ENCODE data around the gene APLF. TPM values are rescaled to one million over a fixed set of nuclear protein-coding genes. Genes with fewer than 3 reads are reported as not detected.

APLF gene
- total and polyA plus RNA-seq, 2 donors from 2014 or later, result 0.95 to 5.9 TPM

DNA sequence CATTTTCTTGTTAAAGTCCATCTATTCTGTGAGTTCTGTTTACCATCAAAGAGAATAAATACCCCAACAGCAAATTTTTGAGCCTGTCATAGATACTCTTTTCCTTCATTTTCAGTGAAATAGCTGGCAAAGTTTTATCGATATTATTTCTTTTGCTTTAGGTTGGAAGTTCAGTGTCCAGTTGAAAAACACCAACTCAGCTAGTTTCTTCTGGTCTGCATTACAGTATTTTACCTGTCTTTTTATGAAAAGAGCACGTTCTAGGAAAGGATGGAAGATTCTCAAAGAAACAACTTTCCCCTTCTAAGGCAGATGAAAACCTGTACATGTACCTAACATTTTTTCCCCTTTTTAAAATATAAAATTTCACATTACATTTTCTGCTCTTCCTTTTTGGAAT is 95.5 kb downstream of the APLF start:
- DNase-seq (no peak), FAIRE-seq (no peak)
- intact Hi-C loops (cut with DNase I), result no loop called here
- Histone ChIP-seq H3K9ac (ENCODE audit: low read length in 3 of 3) (no peak overlapping the region), H3K4me1 (ENCODE audit: control insufficient read depth in 2 of 3, insufficient read depth in 2 of 3, low read depth in 1 of 3, low read length in 3 of 3) (no peaks in the 10 kb centered on the region), H3K9me3 (ENCODE audit: control insufficient read depth in 2 of 3, insufficient read depth in 1 of 3, low read length in 3 of 3) (no peaks in the 10 kb centered on the region), H3K27me3 (ENCODE audit: control insufficient read depth, insufficient read depth, low read length) (no peaks in the 10 kb centered on the region), H3K27ac (ENCODE audit: low read depth in 2 of 2, low read length in 2 of 2) (no peak overlapping the region), H3K4me3 (ENCODE audit: low read length in 3 of 3) (no peak overlapping the region), H3K36me3 (ENCODE audit: control insufficient read depth in 2 of 3, insufficient read depth in 3 of 3, low read length in 3 of 3) (no peaks in the 10 kb centered on the region)
- TF ChIP-seq CTCF (IDR thresholded peaks at IDR 0.05; ENCODE audit: borderline replicate concordance, extremely low read depth, insufficient read depth), result no peak

DNA sequence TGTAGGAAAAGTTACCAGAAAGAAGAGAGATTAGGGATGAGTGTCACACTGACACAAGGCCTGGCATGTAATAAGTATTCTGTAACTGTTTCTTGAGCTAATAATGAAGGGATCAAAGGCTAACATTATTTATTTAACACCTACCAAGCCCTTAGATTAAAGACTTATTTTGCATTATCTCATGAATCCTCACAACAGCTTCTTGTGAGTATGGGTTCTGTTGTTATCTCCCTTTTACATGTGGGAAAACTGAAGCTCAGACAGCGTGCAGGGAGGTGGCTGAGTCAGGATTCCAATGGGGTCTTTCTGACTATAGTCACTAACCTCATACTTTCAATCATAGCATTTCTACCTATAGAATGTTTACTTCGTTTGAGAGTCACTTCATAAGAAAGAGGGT is 97.0 kb downstream of the APLF start:
- FAIRE-seq, result no peak
- no peak for DNase-seq
- H3K27ac ChIP-seq (ENCODE audit: low read depth in 2 of 2, low read length in 2 of 2), result no peak overlapping the region
- no peak overlapping the region for H3K9ac ChIP-seq (ENCODE audit: low read length in 3 of 3)
- H3K9me3 ChIP-seq (ENCODE audit: control insufficient read depth in 2 of 3, insufficient read depth in 1 of 3, low read length in 3 of 3), result no peaks in the 10 kb centered on the region
- H3K4me1 ChIP-seq (ENCODE audit: control insufficient read depth in 2 of 3, insufficient read depth in 2 of 3, low read depth in 1 of 3, low read length in 3 of 3), result no peaks in the 10 kb centered on the region
- H3K27me3 ChIP-seq (ENCODE audit: control insufficient read depth, insufficient read depth, low read length), result no peaks in the 10 kb centered on the region
- intact Hi-C loops (cut with DNase I), result no loop called here
- no peaks in the 10 kb centered on the region for H3K36me3 ChIP-seq (ENCODE audit: control insufficient read depth in 2 of 3, insufficient read depth in 3 of 3, low read length in 3 of 3)
- H3K4me3 ChIP-seq (ENCODE audit: low read length in 3 of 3), result no peak overlapping the region
- no peak for TF ChIP-seq CTCF (IDR thresholded peaks at IDR 0.05; ENCODE audit: borderline replicate concordance, extremely low read depth, insufficient read depth)

DNA sequence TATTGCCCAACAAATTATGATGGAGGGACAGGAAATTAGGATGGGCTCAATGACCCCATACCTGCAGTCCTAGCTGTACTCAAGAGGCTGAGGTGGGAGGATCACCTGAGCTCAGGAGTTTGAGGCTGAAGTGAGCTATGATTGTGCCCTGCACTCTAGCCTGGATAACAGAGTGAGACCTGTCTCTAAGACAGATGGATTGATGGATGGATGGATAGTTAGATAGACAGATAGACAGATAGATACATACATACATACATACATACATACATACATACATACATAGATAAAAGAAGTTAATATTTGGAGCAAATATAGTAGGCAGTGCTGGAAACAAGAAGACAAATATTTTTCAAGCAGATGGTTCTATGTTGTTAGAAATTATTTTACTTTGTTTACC is 97.9 kb downstream of the APLF start:
- H3K27me3 ChIP-seq (ENCODE audit: control insufficient read depth, insufficient read depth, low read length), result no peaks in the 10 kb centered on the region
- no peak overlapping the region for H3K27ac ChIP-seq (ENCODE audit: low read depth in 2 of 2, low read length in 2 of 2)
- intact Hi-C loops (cut with DNase I), result no loop called here
- no peak for TF ChIP-seq CTCF (IDR thresholded peaks at IDR 0.05; ENCODE audit: borderline replicate concordance, extremely low read depth, insufficient read depth)
- H3K9ac ChIP-seq (ENCODE audit: low read length in 3 of 3), result no peak overlapping the region
- DNase-seq (no peak), FAIRE-seq (no peak)
- no peaks in the 10 kb centered on the region for H3K36me3 ChIP-seq (ENCODE audit: control insufficient read depth in 2 of 3, insufficient read depth in 3 of 3, low read length in 3 of 3)
- no peaks in the 10 kb centered on the region for H3K4me1 ChIP-seq (ENCODE audit: control insufficient read depth in 2 of 3, insufficient read depth in 2 of 3, low read depth in 1 of 3, low read length in 3 of 3)
- H3K9me3 ChIP-seq (ENCODE audit: control insufficient read depth in 2 of 3, insufficient read depth in 1 of 3, low read length in 3 of 3), result no peaks in the 10 kb centered on the region
- no peak overlapping the region for H3K4me3 ChIP-seq (ENCODE audit: low read length in 3 of 3)

DNA sequence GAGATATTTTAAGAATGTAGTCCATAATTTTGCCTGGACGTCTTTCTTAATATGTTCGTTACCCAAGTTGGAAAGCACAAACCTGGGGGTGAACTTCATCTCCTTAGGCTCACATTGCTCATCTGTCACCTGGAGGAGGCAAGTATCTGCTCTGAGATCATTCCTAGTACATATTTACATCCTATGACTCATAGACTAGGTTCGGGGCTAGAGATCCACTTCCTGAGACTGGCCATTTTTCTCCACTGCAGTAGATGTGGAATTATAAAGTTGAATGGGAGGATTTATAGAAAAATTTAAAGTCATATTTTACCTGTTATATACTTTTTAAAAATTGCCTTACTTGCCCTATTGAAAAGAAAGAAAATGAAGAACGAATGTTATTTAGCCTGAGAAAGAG is 98.5 kb downstream of the APLF start:
- Histone ChIP-seq H3K4me1 (ENCODE audit: control insufficient read depth in 2 of 3, insufficient read depth in 2 of 3, low read depth in 1 of 3, low read length in 3 of 3) (no peaks in the 10 kb centered on the region), H3K9ac (ENCODE audit: low read length in 3 of 3) (no peak overlapping the region), H3K4me3 (ENCODE audit: low read length in 3 of 3) (no peak overlapping the region), H3K9me3 (ENCODE audit: control insufficient read depth in 2 of 3, insufficient read depth in 1 of 3, low read length in 3 of 3) (no peaks in the 10 kb centered on the region), H3K36me3 (ENCODE audit: control insufficient read depth in 2 of 3, insufficient read depth in 3 of 3, low read length in 3 of 3) (no peaks in the 10 kb centered on the region), H3K27ac (ENCODE audit: low read depth in 2 of 2, low read length in 2 of 2) (no peak overlapping the region), H3K27me3 (ENCODE audit: control insufficient read depth, insufficient read depth, low read length) (no peaks in the 10 kb centered on the region)
- DNase-seq (no peak), FAIRE-seq (no peak)
- TF ChIP-seq CTCF (IDR thresholded peaks at IDR 0.05; ENCODE audit: borderline replicate concordance, extremely low read depth, insufficient read depth), result no peak
- intact Hi-C loops (cut with DNase I), result no loop called here
